Stimulated activated naive B cell treated with anti-CD40 and anti-IgM and Interleukin-4, amounts not matched to agents 10 μg/mL and 1 μg/mL and 100 μg/mL, for 72 hours (primary cell): ENCODE results near the gene ZBED4.

Source experiments
- ATAC-seq, 2 donors: fragments of 150-1000 bp; cut with Tn5 transposase; replicated peaks; 2 replicates each; pipeline ENCODE4 v1.10.0; 2021; ENCODE audit warnings: moderate library complexity in 1 of 2
- DNase-seq: peaks from one replicate; pipeline ENCODE4 v3.0.0; 2021
- H3K27ac Mint-ChIP-seq: one replicate; pipeline ENCODE4 v1.8.0; 2022; ENCODE audit warnings: mild to moderate bottlenecking, mixed read lengths
- H3K27me3 Mint-ChIP-seq, 2 donors: one replicate each; pipeline ENCODE4 v1.8.0; 2022; ENCODE audit warnings: mixed read lengths in 2 of 2
- H3K36me3 Mint-ChIP-seq, 2 donors: one replicate each; pipeline ENCODE4 v1.8.0; 2022; ENCODE audit warnings: mixed read lengths in 2 of 2, mild to moderate bottlenecking in 1 of 2
- H3K4me1 Mint-ChIP-seq, 2 donors: one replicate each; pipeline ENCODE4 v1.8.0; 2022; ENCODE audit warnings: mixed read lengths in 2 of 2, mild to moderate bottlenecking in 1 of 2
- H3K4me3 Mint-ChIP-seq, 2 donors: one replicate each; pipeline ENCODE4 v1.8.0; 2022; ENCODE audit warnings: mild to moderate bottlenecking in 2 of 2, mixed read lengths in 2 of 2, moderate library complexity in 1 of 2
- H3K9me3 Mint-ChIP-seq, 2 donors: one replicate each; pipeline ENCODE4 v1.8.0; 2022; ENCODE audit warnings: mixed read lengths in 2 of 2, mild to moderate bottlenecking in 1 of 2

Gene ZBED4

GRCh38 chr22:49855251-49855911 is 1.7 kb downstream of the ZBED4 start:
- H3K36me3 Mint-ChIP-seq = peaks cover 0 to 19% of the 10 kb centered on the region in 2 donors
- peaks cover 15 to 16% of the 10 kb centered on the region in 2 donors for H3K27me3 Mint-ChIP-seq
- no peak for DNase-seq
- H3K4me1 Mint-ChIP-seq = peaks cover 38 to 49% of the 10 kb centered on the region in 2 donors
- H3K9me3 Mint-ChIP-seq = no peaks in the 10 kb centered on the region
- peak overlapping the region; percentile 94 to 96 for H3K4me3 Mint-ChIP-seq
- ATAC-seq = no peak
- peak overlapping the region; percentile 31 for H3K27ac Mint-ChIP-seq

GRCh38 chr22:49856343-49856742 is 2.7 kb downstream of the ZBED4 start:
- peaks cover 37 to 52% of the 10 kb centered on the region in 2 donors for H3K4me1 Mint-ChIP-seq
- peaks cover 0 to 19% of the 10 kb centered on the region in 2 donors for H3K36me3 Mint-ChIP-seq
- H3K27me3 Mint-ChIP-seq = peaks cover 5 to 6% of the 10 kb centered on the region in 2 donors
- H3K9me3 Mint-ChIP-seq = no peaks in the 10 kb centered on the region
- no peak for DNase-seq
- peak overlapping the region; percentile 56 for H3K27ac Mint-ChIP-seq
- no peak for ATAC-seq
- peak overlapping the region in 1 of 2 donors; percentile 36 for H3K4me3 Mint-ChIP-seq

- DNase-seq (no peak), ATAC-seq (no peak)
- Mint-ChIP-seq H3K4me1 (peaks cover 36 to 53% of the 10 kb centered on the region in 2 donors), H3K9me3 (no peaks in the 10 kb centered on the region), H3K36me3 (peaks cover 3 to 19% of the 10 kb centered on the region in 2 donors), H3K27ac (no peak overlapping the region), H3K27me3 (no peaks in the 10 kb centered on the region), H3K4me3 (no peak overlapping the region)
These were observed 3.3 kb downstream of the ZBED4 start for GRCh38 chr22:49856766-49857618.

GRCh38 chr22:49858827-49859226 is 5.2 kb downstream of the ZBED4 start:
- Mint-ChIP-seq H3K9me3 (no peaks in the 10 kb centered on the region), H3K4me3 (no peak overlapping the region), H3K4me1 (peaks cover 36 to 68% of the 10 kb centered on the region in 2 donors), H3K27ac (no peak overlapping the region), H3K27me3 (no peaks in the 10 kb centered on the region), H3K36me3 (peaks cover 3 to 22% of the 10 kb centered on the region in 2 donors)
- ATAC-seq (no peak), DNase-seq (no peak)

GRCh38 chr22:49861642-49862495 is 8.2 kb downstream of the ZBED4 start:
- Mint-ChIP-seq H3K9me3 (peaks cover 10 to 13% of the 10 kb centered on the region in 2 donors), H3K4me1 (peaks cover 19 to 52% of the 10 kb centered on the region in 2 donors), H3K27ac (peak overlapping the region; percentile 42), H3K36me3 (peaks cover 21 to 33% of the 10 kb centered on the region in 2 donors), H3K27me3 (no peaks in the 10 kb centered on the region), H3K4me3 (no peak overlapping the region)
- ATAC-seq = no peak
- no peak for DNase-seq

GRCh38 chr22:49862496-49862776 is 8.8 kb downstream of the ZBED4 start:
- peaks cover 17 to 50% of the 10 kb centered on the region in 2 donors for H3K4me1 Mint-ChIP-seq
- no peak overlapping the region for H3K4me3 Mint-ChIP-seq
- H3K27me3 Mint-ChIP-seq = no peaks in the 10 kb centered on the region
- H3K36me3 Mint-ChIP-seq = peaks cover 27 to 36% of the 10 kb centered on the region in 2 donors
- ATAC-seq (peak; percentile 80 to 84), DNase-seq (no peak)
- H3K27ac Mint-ChIP-seq = peak overlapping the region; percentile 42
- H3K9me3 Mint-ChIP-seq = peaks cover 12 to 17% of the 10 kb centered on the region in 2 donors

GRCh38 chr22:49863931-49864330 is 10.3 kb downstream of the ZBED4 start:
- peaks cover 12 to 17% of the 10 kb centered on the region in 2 donors for H3K9me3 Mint-ChIP-seq
- no peak overlapping the region for H3K4me3 Mint-ChIP-seq
- no peaks in the 10 kb centered on the region for H3K27me3 Mint-ChIP-seq
- peaks cover 31 to 48% of the 10 kb centered on the region in 2 donors for H3K36me3 Mint-ChIP-seq
- no peak for DNase-seq
- peaks cover 7 to 40% of the 10 kb centered on the region in 2 donors for H3K4me1 Mint-ChIP-seq
- H3K27ac Mint-ChIP-seq = no peak overlapping the region
- ATAC-seq = no peak

- H3K4me3 Mint-ChIP-seq = no peak overlapping the region
- no peaks in the 10 kb centered on the region for H3K27me3 Mint-ChIP-seq
- H3K4me1 Mint-ChIP-seq = peaks cover 5 to 36% of the 10 kb centered on the region in 2 donors
- ATAC-seq (no peak), DNase-seq (no peak)
- no peak overlapping the region for H3K27ac Mint-ChIP-seq
- H3K9me3 Mint-ChIP-seq = peaks cover 17 to 22% of the 10 kb centered on the region in 2 donors
- H3K36me3 Mint-ChIP-seq = peaks cover 38 to 57% of the 10 kb centered on the region in 2 donors
These were observed 11.5 kb downstream of the ZBED4 start for GRCh38 chr22:49865156-49865555.

GRCh38 chr22:49866134-49866533 is 12.5 kb downstream of the ZBED4 start:
- DNase-seq (no peak), ATAC-seq (no peak)
- Mint-ChIP-seq H3K27me3 (no peaks in the 10 kb centered on the region), H3K4me3 (no peak overlapping the region), H3K36me3 (peaks cover 38 to 62% of the 10 kb centered on the region in 2 donors), H3K27ac (no peak overlapping the region), H3K4me1 (peaks cover 5 to 36% of the 10 kb centered on the region in 2 donors), H3K9me3 (peaks cover 17 to 22% of the 10 kb centered on the region in 2 donors)

- ATAC-seq = no peak
- Mint-ChIP-seq H3K27me3 (no peaks in the 10 kb centered on the region), H3K4me1 (peaks cover 4 to 31% of the 10 kb centered on the region in 2 donors), H3K4me3 (no peak overlapping the region), H3K9me3 (peaks cover 17 to 22% of the 10 kb centered on the region in 2 donors), H3K27ac (no peak overlapping the region), H3K36me3 (peaks cover 37 to 62% of the 10 kb centered on the region in 2 donors)
- no peak for DNase-seq
These were observed 13.0 kb downstream of the ZBED4 start for GRCh38 chr22:49866646-49867045.

- no peak overlapping the region for H3K4me3 Mint-ChIP-seq
- peaks cover 35 to 65% of the 10 kb centered on the region in 2 donors for H3K36me3 Mint-ChIP-seq
These were observed 13.9 kb downstream of the ZBED4 start for GRCh38 chr22:49867303-49868265.

GRCh38 chr22:49869086-49869830 is 15.6 kb downstream of the ZBED4 start:
- ATAC-seq (no peak), DNase-seq (no peak)
- Mint-ChIP-seq H3K27me3 (no peaks in the 10 kb centered on the region), H3K9me3 (peaks cover 17 to 22% of the 10 kb centered on the region in 2 donors), H3K4me3 (no peak overlapping the region), H3K36me3 (peaks cover 38 to 69% of the 10 kb centered on the region in 2 donors), H3K4me1 (peaks cover 6 to 16% of the 10 kb centered on the region in 2 donors), H3K27ac (no peak overlapping the region)

More at GRCh38 chr22:49867303-49868265, 13.9 kb downstream of the ZBED4 start:
- no peak for ATAC-seq
- DNase-seq = no peak
- Mint-ChIP-seq H3K9me3 (peaks cover 17 to 22% of the 10 kb centered on the region in 2 donors), H3K27me3 (no peaks in the 10 kb centered on the region), H3K27ac (no peak overlapping the region), H3K4me1 (peaks cover 2 to 23% of the 10 kb centered on the region in 2 donors)
